ENCODE results near the gene ITPKA. TPM values are rescaled to one million over a fixed set of nuclear protein-coding genes. Genes with fewer than 3 reads are reported as not detected.
A peak's percentile ranks its signal among the peaks of the same experiment; 100 is the strongest.

ITPKA gene
- total RNA-seq, 4 donors from 2014 or later: 1.2 to 2.0 TPM; not detected in 2

DNA sequence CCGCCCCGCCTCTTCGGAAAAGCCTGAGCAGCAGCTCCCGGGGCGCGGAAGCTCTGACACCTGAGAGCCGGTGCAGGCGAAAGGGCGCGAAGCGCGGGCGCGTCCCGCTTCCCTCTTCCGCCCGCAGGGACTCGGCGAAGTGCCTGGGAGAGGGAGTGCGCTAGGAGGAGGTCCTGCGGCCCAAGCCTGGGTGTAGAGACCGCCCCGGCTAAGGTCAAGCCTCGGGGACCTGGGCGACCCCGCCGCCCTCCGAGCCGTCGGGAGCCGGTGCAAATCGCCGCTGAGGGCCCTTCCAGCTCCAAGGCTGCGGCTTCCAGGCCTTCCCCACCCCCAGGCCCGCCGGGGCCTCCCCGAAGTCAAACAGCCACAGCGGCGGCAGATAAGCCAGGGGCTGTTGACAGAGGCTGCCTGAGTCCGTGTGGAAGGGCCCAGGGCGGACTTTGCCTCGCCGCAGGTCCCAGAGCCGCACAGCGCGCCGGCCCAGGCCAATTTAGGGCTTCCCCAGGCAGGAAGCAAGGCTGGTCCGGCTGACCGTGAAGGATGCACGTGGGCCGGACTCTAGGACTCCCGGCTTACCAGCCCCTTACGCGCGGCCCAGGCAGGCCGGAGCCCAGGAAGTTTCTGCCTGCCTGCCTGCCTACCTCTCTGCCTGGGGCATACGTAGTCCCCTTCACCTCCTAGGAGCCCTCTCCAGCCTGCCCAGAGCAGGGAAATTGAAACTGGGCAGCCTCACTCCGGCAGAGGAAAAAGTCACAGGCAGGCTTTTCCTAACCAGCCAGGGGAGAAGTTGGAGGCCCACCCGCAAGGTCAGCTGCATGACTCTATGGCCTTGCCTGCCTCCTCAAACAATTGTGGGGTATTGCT, 2.3 kb downstream of the ITPKA start:
- ATAC-seq (ENCODE audit: low FRiP score): no peak
- no peak for DNase-seq (ENCODE audit: low spot score)
- TF ChIP-seq, protein P1, sequence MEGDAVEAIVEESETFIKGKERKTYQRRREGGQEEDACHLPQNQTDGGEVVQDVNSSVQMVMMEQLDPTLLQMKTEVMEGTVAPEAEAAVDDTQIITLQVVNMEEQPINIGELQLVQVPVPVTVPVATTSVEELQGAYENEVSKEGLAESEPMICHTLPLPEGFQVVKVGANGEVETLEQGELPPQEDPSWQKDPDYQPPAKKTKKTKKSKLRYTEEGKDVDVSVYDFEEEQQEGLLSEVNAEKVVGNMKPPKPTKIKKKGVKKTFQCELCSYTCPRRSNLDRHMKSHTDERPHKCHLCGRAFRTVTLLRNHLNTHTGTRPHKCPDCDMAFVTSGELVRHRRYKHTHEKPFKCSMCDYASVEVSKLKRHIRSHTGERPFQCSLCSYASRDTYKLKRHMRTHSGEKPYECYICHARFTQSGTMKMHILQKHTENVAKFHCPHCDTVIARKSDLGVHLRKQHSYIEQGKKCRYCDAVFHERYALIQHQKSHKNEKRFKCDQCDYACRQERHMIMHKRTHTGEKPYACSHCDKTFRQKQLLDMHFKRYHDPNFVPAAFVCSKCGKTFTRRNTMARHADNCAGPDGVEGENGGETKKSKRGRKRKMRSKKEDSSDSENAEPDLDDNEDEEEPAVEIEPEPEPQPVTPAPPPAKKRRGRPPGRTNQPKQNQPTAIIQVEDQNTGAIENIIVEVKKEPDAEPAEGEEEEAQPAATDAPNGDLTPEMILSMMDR (IDR thresholded peaks at IDR 0.05): no peak

DNA sequence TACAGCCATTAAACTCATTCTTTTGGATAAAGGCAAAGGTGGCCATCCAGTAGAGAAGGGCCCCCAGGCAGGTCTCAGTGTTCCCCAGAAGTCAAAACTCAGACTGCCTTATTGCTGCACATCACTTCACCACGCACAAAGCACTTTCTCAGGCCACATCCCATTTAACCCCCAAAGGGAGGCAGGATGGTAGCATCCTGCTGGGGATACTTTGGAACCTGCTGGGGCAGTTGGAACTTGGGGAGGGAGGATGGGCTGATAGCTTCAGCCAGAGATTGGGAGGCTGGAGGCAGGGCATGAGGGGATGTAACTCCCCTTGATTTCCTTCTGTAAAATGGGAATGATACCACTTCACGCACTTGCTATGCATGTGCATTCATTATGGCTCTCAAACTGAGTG, 5.0 kb downstream of the ITPKA start:
- ATAC-seq (ENCODE audit: low FRiP score) (no peak), DNase-seq (ENCODE audit: low spot score) (no peak)
- TF ChIP-seq, protein P1 (IDR thresholded peaks at IDR 0.05): no peak

DNA sequence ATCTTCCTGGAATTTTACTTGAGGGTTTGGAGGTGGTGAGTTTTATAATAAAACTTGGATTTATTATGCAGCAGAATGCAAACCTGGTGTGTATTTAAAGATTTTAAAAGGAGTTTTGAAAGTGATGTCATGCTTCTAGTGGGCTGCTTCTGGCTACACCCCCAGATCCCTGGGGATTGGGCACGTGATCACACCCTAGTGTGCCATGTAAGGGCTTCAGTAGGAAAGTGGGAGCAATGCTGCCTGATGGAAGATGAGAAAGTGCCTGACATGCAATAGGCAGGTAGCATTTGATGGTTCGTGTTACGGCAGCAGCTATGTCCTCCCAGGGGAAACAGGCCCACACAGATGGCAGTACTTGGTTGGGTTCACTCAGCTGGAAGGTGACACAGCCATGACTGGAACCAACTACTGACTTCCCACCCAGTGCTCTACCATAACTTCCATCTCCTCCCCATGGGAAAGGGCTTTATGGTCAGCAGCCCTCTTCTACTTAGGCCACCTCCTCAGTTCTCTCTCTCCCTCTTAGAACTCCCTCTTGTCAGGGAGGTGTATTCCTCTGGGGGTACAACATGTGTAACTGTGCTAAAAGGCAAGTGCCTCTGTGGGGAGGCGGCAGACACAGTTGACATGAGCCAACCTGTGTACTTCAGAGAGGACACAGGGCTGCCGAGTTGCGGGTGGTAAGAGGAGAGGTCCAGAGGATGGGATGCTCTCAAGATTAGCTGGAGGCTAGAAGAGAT, 5.6 kb downstream of the ITPKA start:
- ATAC-seq (ENCODE audit: low FRiP score) (no peak), DNase-seq (ENCODE audit: low spot score) (no peak)
- TF ChIP-seq, protein P1 (IDR thresholded peaks at IDR 0.05): no peak

DNA sequence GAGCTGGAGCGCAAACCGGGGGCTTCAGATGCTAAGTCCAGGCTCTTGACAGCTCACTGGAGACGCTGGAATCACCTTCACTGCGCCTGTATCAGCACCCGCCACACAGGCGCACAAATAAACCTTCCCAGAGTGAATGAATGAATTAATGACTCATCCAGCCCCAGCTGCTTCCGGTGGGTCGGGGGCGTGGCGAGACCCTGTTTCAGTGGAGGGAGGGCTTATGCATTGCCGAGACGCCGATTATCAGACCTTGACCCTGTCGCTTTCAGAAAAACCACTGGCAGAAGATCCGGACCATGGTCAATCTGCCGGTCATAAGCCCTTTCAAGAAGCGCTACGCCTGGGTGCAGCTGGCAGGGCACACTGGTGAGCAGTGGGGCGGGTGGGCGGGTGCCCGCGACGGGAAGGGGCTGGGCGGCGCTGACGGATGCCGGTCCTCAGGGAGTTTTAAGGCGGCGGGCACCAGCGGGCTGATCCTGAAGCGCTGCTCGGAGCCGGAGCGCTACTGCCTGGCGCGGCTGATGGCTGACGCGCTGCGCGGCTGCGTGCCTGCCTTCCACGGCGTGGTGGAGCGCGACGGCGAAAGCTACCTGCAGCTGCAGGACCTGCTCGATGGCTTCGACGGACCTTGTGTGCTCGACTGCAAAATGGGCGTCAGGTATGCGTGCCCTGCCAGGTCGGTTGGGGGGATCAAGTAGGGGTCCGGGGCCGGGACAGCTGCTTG, 7.7 kb downstream of the ITPKA start:
- no peak for DNase-seq (ENCODE audit: low spot score)
- peak; percentile 31 for ATAC-seq (ENCODE audit: low FRiP score)
- TF ChIP-seq, protein P1 (IDR thresholded peaks at IDR 0.05): no peak

DNA sequence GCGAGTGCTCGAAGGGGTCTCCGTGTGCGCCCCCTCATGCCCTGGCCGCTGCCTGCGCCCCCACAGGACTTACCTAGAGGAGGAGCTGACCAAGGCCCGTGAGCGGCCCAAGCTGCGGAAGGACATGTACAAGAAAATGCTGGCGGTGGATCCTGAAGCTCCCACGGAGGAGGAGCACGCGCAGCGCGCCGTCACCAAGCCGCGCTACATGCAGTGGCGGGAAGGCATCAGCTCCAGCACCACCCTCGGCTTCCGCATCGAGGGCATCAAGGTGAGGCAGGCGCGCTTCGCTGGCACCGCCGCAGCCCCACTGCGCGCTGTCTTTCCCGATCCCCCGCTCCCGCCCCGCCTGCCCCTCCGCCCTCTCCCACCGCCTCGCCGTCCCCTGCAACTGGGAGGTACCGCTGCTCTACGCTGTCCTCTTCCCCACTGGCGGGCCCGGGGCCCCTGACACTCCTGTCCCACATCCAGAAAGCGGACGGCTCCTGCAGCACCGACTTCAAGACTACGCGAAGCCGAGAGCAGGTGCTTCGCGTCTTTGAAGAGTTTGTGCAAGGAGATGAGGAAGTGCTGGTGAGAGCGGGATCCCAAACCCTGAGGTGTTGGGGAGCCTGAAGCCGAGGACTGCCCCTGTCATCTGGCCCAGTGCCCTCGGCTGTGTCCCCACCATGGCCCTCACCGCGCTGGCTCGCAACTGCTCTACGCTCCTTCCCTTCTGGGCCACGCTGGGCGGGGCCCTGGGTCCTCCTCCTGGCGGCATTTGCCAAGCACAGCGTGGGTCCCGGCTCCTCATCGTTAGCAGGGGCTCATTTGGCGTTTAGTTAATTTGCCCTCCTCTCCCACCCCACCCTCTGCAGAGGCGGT, 8.5 kb downstream of the ITPKA start:
- ATAC-seq (ENCODE audit: low FRiP score): no peak
- TF ChIP-seq, protein P1 (IDR thresholded peaks at IDR 0.05): no peak
- DNase-seq (ENCODE audit: low spot score): no peak

Measured in omental fat pad (tissue), 4 donors.